SK-N-MC (cell line): ENCODE results near the gene AKNA.

Experiments
- EZH2 ChIP-seq: fragments of 200-600 bp; sonication (generic); IDR thresholded peaks from one replicate; pipeline ENCODE4 v1.6.1; 2017; ENCODE audit warnings: antibody characterized with exemption
- FOXP2 ChIP-seq: optimal IDR thresholded peaks from 2 replicates; pipeline ENCODE3; 2011; ENCODE audit warnings: mild to moderate bottlenecking, moderate library complexity; ENCODE audit not compliant: insufficient read depth; ENCODE audit errors: extremely low read length, control extremely low read depth
- POLR2AphosphoS5 ChIP-seq: IDR thresholded peaks from 2 replicates; pipeline ENCODE4 v1.6.1; 2012; ENCODE audit warnings: mild to moderate bottlenecking, low read depth, low read length, borderline replicate concordance

GRCh38 chr9:114316605-114317230 is 71.1 kb downstream of the AKNA start:
- TF ChIP-seq EZH2 (no peak), POLR2AphosphoS5 (no peak), FOXP2 (no peak)
